ENCODE results near the gene PPFIBP2. TPM values are rescaled to one million over a fixed set of nuclear protein-coding genes. Genes with fewer than 3 reads are reported as not detected.

The PPFIBP2 gene
- total RNA-seq, 4 donors from 2014 or later: 26.4 to 33.3 (median 29.1) TPM

- no peak for TF ChIP-seq CTCF (IDR thresholded peaks at IDR 0.05; ENCODE audit: low read depth)
Measured at GRCh38 chr11:7511401-7511800, 2.4 kb upstream of the PPFIBP2 start.

DNA sequence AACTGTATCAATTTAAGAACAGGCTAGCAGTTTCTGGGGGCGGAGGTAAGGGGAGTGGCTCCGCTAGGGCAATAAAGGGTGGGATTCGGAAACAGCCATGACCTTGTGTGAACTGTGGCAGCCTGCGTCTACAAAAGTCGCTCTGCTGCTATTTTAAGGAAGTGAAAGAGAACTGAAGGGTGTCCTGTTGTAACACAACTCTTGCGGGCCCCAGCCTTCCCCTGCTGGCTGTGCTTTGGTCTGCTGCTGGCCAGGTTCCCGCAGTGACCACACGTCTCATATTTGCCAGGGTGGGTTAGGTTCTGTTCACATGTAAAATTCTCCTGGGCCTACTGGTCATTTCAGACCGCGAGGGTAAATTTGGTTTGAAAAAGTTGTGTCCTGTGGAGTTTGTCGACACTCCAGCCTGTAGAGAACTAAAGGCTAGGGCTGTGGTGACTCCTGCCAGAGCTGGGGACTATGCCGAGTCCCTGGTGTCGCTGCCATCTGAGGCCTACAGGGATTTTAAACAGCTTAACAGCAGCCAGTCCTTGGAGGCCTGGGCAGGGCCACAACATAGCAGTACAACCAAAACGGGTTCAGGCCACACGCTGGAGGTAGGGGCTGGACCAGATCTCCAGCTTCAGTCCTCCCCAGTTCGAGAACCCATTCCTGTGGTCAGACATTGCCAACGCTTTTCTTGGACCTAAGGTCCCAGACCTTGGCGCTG lies 1.1 kb upstream of the PPFIBP2 start:
- no peak for TF ChIP-seq CTCF (IDR thresholded peaks at IDR 0.05; ENCODE audit: low read depth)

- TF ChIP-seq CTCF (IDR thresholded peaks at IDR 0.05; ENCODE audit: low read depth): no peak
Measured at GRCh38 chr11:7514099-7514591, 346 bp downstream of the PPFIBP2 start.

GRCh38 chr11:7515447-7515886 lies 1.7 kb downstream of the PPFIBP2 start:
- TF ChIP-seq CTCF (IDR thresholded peaks at IDR 0.05; ENCODE audit: low read depth): no peak

DNA sequence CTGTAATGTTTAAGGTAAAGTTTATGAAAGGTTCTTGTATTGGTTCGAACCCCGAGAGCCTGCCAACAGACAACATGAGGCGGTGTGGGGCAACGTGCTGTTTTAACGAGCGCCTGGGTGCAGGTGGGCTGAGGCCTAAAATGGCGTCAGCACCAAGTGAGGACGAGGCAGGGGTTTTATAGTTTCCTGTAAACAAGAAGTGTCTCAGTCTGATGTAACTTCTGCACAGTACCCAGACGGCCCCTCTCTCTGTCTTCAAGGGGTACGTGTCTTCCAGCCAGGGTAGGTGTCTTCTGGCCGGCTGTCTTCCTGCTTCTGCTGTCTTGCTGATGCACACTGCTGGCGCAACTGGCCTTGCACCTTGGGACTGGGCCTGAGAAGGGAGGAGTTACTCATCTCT lies 2.7 kb downstream of the PPFIBP2 start:
- TF ChIP-seq CTCF (IDR thresholded peaks at IDR 0.05; ENCODE audit: low read depth): no peak

- no peak for TF ChIP-seq CTCF (IDR thresholded peaks at IDR 0.05; ENCODE audit: low read depth)
Measured at GRCh38 chr11:7518811-7519562, 5.2 kb downstream of the PPFIBP2 start.
